Measurements from ENCODE around the gene POLR3GL.
A peak's percentile ranks its signal among the peaks of the same experiment; 100 is the strongest.

POLR3GL gene

GRCh38 chr1:145977486-145978470 lies 13.3 kb downstream of the POLR3GL start:
- DNase-seq: no peak

- no peak for DNase-seq
Measured at GRCh38 chr1:145978471-145978853, 14.0 kb downstream of the POLR3GL start.

- DNase-seq: peak; percentile 83
Measured at GRCh38 chr1:145978854-145979745, 14.6 kb downstream of the POLR3GL start.

- no peak for DNase-seq
Measured at GRCh38 chr1:145979746-145980456, 15.4 kb downstream of the POLR3GL start.

- DNase-seq: no peak
Measured at GRCh38 chr1:145980457-145980994, 16.0 kb downstream of the POLR3GL start.

- no peak for DNase-seq
Measured at GRCh38 chr1:145982010-145982723, 17.7 kb downstream of the POLR3GL start.

- DNase-seq: no peak
Measured at GRCh38 chr1:145983206-145983675, 18.8 kb downstream of the POLR3GL start.

GRCh38 chr1:145983960-145984830 lies 19.7 kb downstream of the POLR3GL start:
- DNase-seq: no peak

GRCh38 chr1:145985129-145985501 lies 20.6 kb downstream of the POLR3GL start:
- DNase-seq: no peak

- peak; percentile 39 for DNase-seq
Measured at GRCh38 chr1:145985502-145986439, 21.3 kb downstream of the POLR3GL start.

GRCh38 chr1:145986551-145986950 lies 22.1 kb downstream of the POLR3GL start:
- DNase-seq: no peak

GRCh38 chr1:145987926-145988325 lies 23.4 kb downstream of the POLR3GL start:
- DNase-seq: no peak

GRCh38 chr1:145988773-145989172 lies 24.3 kb downstream of the POLR3GL start:
- DNase-seq: no peak

GRCh38 chr1:145990249-145990855 lies 25.9 kb downstream of the POLR3GL start:
- no peak for DNase-seq

GRCh38 chr1:145991735-145992412 lies 27.4 kb downstream of the POLR3GL start:
- no peak for DNase-seq

GRCh38 chr1:145992502-145992936 lies 28.0 kb downstream of the POLR3GL start:
- DNase-seq: no peak

- DNase-seq: no peak
Measured at GRCh38 chr1:145992958-145993617, 28.6 kb downstream of the POLR3GL start.
